HL-60 (cell line): Measurements from ENCODE around the gene DKK1.

Experiments used
- DNase-seq, 2 experiments: peaks; one replicate each; pipeline ENCODE4 v3.0.0-alpha.2; 2010 to 2020; ENCODE audit warnings: low read depth in 1 of 2, low spot score in 1 of 2
- H3K27ac ChIP-seq: fragments of 250-450 bp; sonication (Bioruptor Pico); replicated peaks from 2 replicates; pipeline ENCODE4 v1.5.1; 2020; ENCODE audit warnings: mild to moderate bottlenecking, moderate library complexity
- H3K27me3 ChIP-seq: fragments of 250-450 bp; sonication (Bioruptor Pico); 2 replicates; pipeline ENCODE4 v1.5.1; 2021; ENCODE audit warnings: mild to moderate bottlenecking, moderate library complexity; ENCODE audit not compliant: insufficient read depth, poor library complexity, severe bottlenecking
- H3K4me3 ChIP-seq: replicated peaks from 2 replicates; pipeline ENCODE4 v1.5.1; 2011; ENCODE audit warnings: mild to moderate bottlenecking, control low read depth, low read length; ENCODE audit not compliant: insufficient read depth
- CTCF ChIP-seq: IDR thresholded peaks from one replicate; pipeline ENCODE4 v1.5.1; 2011; ENCODE audit warnings: low read length, control low read depth, inconsistent platforms; ENCODE audit not compliant: insufficient read depth
- GABPA ChIP-seq: IDR thresholded peaks from 2 replicates; pipeline ENCODE4 v1.6.1; 2012; ENCODE audit warnings: low read depth
- POLR2AphosphoS5 ChIP-seq: IDR thresholded peaks from 2 replicates; pipeline ENCODE4 v1.6.1; 2012; ENCODE audit warnings: low read depth
- REST ChIP-seq: IDR thresholded peaks from 2 replicates; pipeline ENCODE4 v1.6.1; 2012; ENCODE audit warnings: low read depth; ENCODE audit not compliant: insufficient replicate concordance
- SPI1 ChIP-seq: IDR thresholded peaks from 2 replicates; pipeline ENCODE4 v1.6.1; 2012; ENCODE audit warnings: low read depth, mild to moderate bottlenecking, borderline replicate concordance

DKK1 gene

DNA sequence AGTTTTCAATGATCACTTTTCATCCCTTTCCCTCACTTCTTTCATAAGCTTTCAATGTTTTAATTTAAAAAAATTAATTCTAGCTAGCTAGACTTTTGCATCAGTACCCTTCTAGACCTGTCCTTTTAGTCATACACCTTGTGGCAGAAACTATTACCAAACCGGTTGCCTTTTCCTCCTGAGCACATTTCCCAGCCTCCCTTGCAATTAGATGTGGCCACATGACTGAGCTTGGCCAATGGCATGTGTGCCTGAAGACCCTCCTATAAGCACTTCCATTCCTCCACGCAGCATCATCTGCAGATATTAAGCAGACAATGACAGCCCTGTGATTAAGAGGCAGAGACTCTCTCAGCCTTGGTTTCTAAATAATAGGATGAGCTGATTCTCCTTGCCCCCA lies 12.3 kb downstream of the DKK1 start:
- Histone ChIP-seq H3K27me3 (no peaks in the 10 kb centered on the region), H3K27ac (no peak overlapping the region), H3K4me3 (no peak overlapping the region)
- DNase-seq, result no peak
- TF ChIP-seq SPI1, result no peak
- no peak for TF ChIP-seq REST
- no peak for TF ChIP-seq CTCF
- TF ChIP-seq GABPA, result no peak
- no peak for TF ChIP-seq POLR2AphosphoS5

GRCh38 chr10:52331638-52332364 lies 17.7 kb downstream of the DKK1 start:
- Histone ChIP-seq H3K27me3 (peaks cover 3% of the 10 kb centered on the region), H3K4me3 (no peak overlapping the region), H3K27ac (no peak overlapping the region)
- TF ChIP-seq GABPA, result no peak
- TF ChIP-seq POLR2AphosphoS5, result no peak
- no peak for TF ChIP-seq SPI1
- no peak for TF ChIP-seq REST
- no peak for TF ChIP-seq CTCF
- DNase-seq, result no peak

GRCh38 chr10:52332815-52333214 lies 18.7 kb downstream of the DKK1 start:
- TF ChIP-seq CTCF, result no peak
- no peak for TF ChIP-seq GABPA
- TF ChIP-seq SPI1, result no peak
- no peak for TF ChIP-seq REST
- TF ChIP-seq POLR2AphosphoS5, result no peak
- H3K27ac ChIP-seq, result no peak overlapping the region
- H3K4me3 ChIP-seq, result no peak overlapping the region
- peaks cover 3% of the 10 kb centered on the region for H3K27me3 ChIP-seq
- DNase-seq, result no peak
